Measurements from ENCODE around the gene ST6GALNAC2. TPM values are rescaled to one million over a fixed set of nuclear protein-coding genes. Genes with fewer than 3 reads are reported as not detected.

The ST6GALNAC2 gene
- total and polyA plus RNA-seq, 5 donors from 2014 or later: 0.08 to 0.39 (median 0.13) TPM; not detected in 2

DNA sequence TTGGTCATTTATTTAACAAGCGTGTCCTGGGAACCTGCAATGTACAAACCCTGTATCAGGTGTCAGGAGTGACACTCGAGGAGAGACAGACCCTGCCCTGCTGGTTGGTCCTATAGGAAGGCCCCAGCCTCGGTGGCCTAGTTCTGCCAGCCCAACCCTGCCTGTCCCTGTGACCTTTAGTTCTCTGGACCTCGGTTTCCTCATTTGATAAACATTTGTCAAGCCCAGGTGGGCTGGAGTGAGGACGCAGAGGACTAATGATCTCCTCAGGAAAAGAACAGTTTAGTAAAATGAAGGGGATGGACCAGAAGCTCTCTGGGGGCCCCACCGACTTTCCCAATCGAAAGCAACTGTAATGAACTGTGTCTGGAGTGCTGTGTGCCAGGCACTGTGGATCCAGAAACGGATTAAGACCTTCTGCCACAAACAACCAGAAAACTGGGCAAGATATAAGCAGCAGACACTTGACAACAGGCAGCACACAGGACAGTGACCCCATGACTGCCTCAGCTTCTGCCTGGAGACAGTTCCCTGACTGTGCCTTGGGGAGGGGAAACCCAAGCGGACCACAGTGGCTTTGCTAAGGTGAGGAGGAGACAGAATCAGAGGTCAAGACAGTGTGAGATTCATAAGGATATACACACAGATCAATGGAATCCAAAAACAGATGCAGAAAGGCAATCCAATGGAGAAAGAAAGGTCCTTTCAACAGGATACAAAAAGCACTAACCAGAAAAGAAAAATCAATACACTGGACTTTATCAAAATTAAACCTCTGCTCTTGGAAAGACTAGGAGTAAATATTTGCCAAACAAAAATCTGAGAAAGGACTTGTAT, 37.1 kb downstream of the ST6GALNAC2 start:
- Mint-ChIP-seq H3K4me1 (peaks cover 0 to 4% (median 0%) of the 10 kb centered on the region in 4 donors), H3K4me3 (no peak overlapping the region), H3K27me3 (peaks cover 9% of the 10 kb centered on the region), H3K27ac (no peak overlapping the region), H3K9me3 (no peaks in the 10 kb centered on the region), H3K36me3 (no peaks in the 10 kb centered on the region)
- Histone ChIP-seq H3K4me3 (ENCODE audit: low read depth, low read length) (no peak overlapping the region), H3K27me3 (ENCODE audit: control insufficient read depth, insufficient read depth, low read length) (no peaks in the 10 kb centered on the region), H3K4me1 (ENCODE audit: control insufficient read depth, insufficient read depth, low read length, poor library complexity, severe bottlenecking) (no peaks in the 10 kb centered on the region), H3K27ac (ENCODE audit: insufficient read depth, low read length, poor library complexity, severe bottlenecking) (no peak overlapping the region), H3K36me3 (ENCODE audit: control insufficient read depth, insufficient read depth, low read length) (no peaks in the 10 kb centered on the region), H3K9me3 (ENCODE audit: control insufficient read depth in 2 of 2, low read length in 2 of 2) (no peaks in the 10 kb centered on the region)
- ATAC-seq (ENCODE audit: low read depth in 2 of 2) (no peak), DNase-seq (no peak)

- Histone ChIP-seq H3K9me3 (ENCODE audit: control insufficient read depth in 2 of 2, low read length in 2 of 2) (no peaks in the 10 kb centered on the region), H3K36me3 (ENCODE audit: control insufficient read depth, insufficient read depth, low read length) (no peaks in the 10 kb centered on the region), H3K4me3 (ENCODE audit: low read depth, low read length) (no peak overlapping the region), H3K4me1 (ENCODE audit: control insufficient read depth, insufficient read depth, low read length, poor library complexity, severe bottlenecking) (no peaks in the 10 kb centered on the region), H3K27me3 (ENCODE audit: control insufficient read depth, insufficient read depth, low read length) (no peaks in the 10 kb centered on the region), H3K27ac (ENCODE audit: insufficient read depth, low read length, poor library complexity, severe bottlenecking) (no peak overlapping the region)
- Mint-ChIP-seq H3K27ac (no peak overlapping the region), H3K9me3 (no peaks in the 10 kb centered on the region), H3K36me3 (no peaks in the 10 kb centered on the region), H3K27me3 (peaks cover 13% of the 10 kb centered on the region), H3K4me3 (no peak overlapping the region), H3K4me1 (peaks cover 0 to 4% (median 0%) of the 10 kb centered on the region in 4 donors)
- DNase-seq (no peak), ATAC-seq (ENCODE audit: low read depth in 2 of 2) (no peak)
Measured at GRCh38 chr17:76547642-76548202, 37.9 kb downstream of the ST6GALNAC2 start.

GRCh38 chr17:76547183-76547641, 38.4 kb downstream of the ST6GALNAC2 start:
- H3K27me3 ChIP-seq (ENCODE audit: control insufficient read depth, insufficient read depth, low read length): no peaks in the 10 kb centered on the region
- no peaks in the 10 kb centered on the region for H3K36me3 ChIP-seq (ENCODE audit: control insufficient read depth, insufficient read depth, low read length)
- no peak overlapping the region for H3K4me3 ChIP-seq (ENCODE audit: low read depth, low read length)
- H3K27ac ChIP-seq (ENCODE audit: insufficient read depth, low read length, poor library complexity, severe bottlenecking): no peak overlapping the region
- Mint-ChIP-seq H3K27ac (no peak overlapping the region), H3K36me3 (no peaks in the 10 kb centered on the region), H3K4me3 (no peak overlapping the region), H3K9me3 (no peaks in the 10 kb centered on the region), H3K4me1 (peaks cover 0 to 4% (median 0%) of the 10 kb centered on the region in 4 donors), H3K27me3 (peaks cover 18% of the 10 kb centered on the region)
- ATAC-seq (ENCODE audit: low read depth in 2 of 2) (peak; percentile 59 to 68), DNase-seq (peak; percentile 27 to 64 (median 58))
- no peaks in the 10 kb centered on the region for H3K9me3 ChIP-seq (ENCODE audit: control insufficient read depth in 2 of 2, low read length in 2 of 2)
- no peaks in the 10 kb centered on the region for H3K4me1 ChIP-seq (ENCODE audit: control insufficient read depth, insufficient read depth, low read length, poor library complexity, severe bottlenecking)

GRCh38 chr17:76546556-76547182, 39.0 kb downstream of the ST6GALNAC2 start:
- H3K27ac ChIP-seq (ENCODE audit: insufficient read depth, low read length, poor library complexity, severe bottlenecking): no peak overlapping the region
- H3K27me3 Mint-ChIP-seq: peaks cover 24% of the 10 kb centered on the region
- no peaks in the 10 kb centered on the region for H3K4me1 ChIP-seq (ENCODE audit: control insufficient read depth, insufficient read depth, low read length, poor library complexity, severe bottlenecking)
- H3K9me3 Mint-ChIP-seq: no peaks in the 10 kb centered on the region
- no peak overlapping the region for H3K4me3 Mint-ChIP-seq
- H3K36me3 Mint-ChIP-seq: no peaks in the 10 kb centered on the region
- H3K36me3 ChIP-seq (ENCODE audit: control insufficient read depth, insufficient read depth, low read length): no peaks in the 10 kb centered on the region
- no peaks in the 10 kb centered on the region for H3K9me3 ChIP-seq (ENCODE audit: control insufficient read depth in 2 of 2, low read length in 2 of 2)
- DNase-seq: no peak
- H3K4me3 ChIP-seq (ENCODE audit: low read depth, low read length): no peak overlapping the region
- peak overlapping the region in 1 of 3 donors; percentile 20 for H3K27ac Mint-ChIP-seq
- H3K27me3 ChIP-seq (ENCODE audit: control insufficient read depth, insufficient read depth, low read length): no peaks in the 10 kb centered on the region
- peaks cover 0 to 4% (median 0%) of the 10 kb centered on the region in 4 donors for H3K4me1 Mint-ChIP-seq
- ATAC-seq (ENCODE audit: low read depth in 2 of 2): no peak

DNA sequence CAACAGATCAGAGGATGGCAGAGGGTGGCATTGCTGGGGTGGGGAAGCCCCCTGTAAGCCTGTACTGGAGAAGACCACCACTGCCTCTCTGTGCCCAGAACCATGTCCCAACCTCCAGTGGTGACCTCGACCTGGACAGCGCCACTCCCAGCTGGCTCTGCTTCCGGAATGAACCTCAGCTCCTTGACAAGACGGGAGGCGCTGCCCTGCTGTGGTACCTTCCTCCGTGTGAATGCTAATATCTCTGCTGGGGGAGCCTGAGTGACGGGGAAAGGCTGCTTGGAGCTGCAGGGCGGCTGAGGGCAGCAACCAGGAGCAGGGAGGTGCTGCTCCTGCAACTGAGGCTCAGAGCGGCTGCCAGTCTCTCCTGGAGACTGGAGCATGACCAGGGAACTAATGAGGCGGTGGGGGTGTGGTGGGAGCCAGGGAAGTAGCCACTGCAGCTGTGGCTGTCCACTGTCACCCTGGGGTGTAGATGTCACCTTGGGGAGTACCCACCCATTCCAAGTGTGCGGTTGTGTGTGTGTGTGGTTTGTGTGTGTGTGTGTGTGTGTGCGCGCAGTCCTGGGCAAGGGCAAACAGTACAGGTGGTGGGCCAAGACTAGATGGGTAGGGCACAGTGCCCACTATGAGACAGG, 39.6 kb downstream of the ST6GALNAC2 start:
- Mint-ChIP-seq H3K4me1 (peaks cover 0 to 3% (median 0%) of the 10 kb centered on the region in 4 donors), H3K9me3 (no peaks in the 10 kb centered on the region), H3K27me3 (peaks cover 30% of the 10 kb centered on the region), H3K4me3 (no peak overlapping the region), H3K36me3 (no peaks in the 10 kb centered on the region), H3K27ac (peak overlapping the region in 1 of 3 donors; percentile 69)
- no peak for DNase-seq
- Histone ChIP-seq H3K9me3 (ENCODE audit: control insufficient read depth in 2 of 2, low read length in 2 of 2) (no peaks in the 10 kb centered on the region), H3K4me1 (ENCODE audit: control insufficient read depth, insufficient read depth, low read length, poor library complexity, severe bottlenecking) (no peaks in the 10 kb centered on the region), H3K4me3 (ENCODE audit: low read depth, low read length) (no peak overlapping the region), H3K27me3 (ENCODE audit: control insufficient read depth, insufficient read depth, low read length) (no peaks in the 10 kb centered on the region), H3K36me3 (ENCODE audit: control insufficient read depth, insufficient read depth, low read length) (no peaks in the 10 kb centered on the region), H3K27ac (ENCODE audit: insufficient read depth, low read length, poor library complexity, severe bottlenecking) (no peak overlapping the region)
- ATAC-seq (ENCODE audit: low read depth in 2 of 2): no peak

- Mint-ChIP-seq H3K27me3 (peaks cover 36% of the 10 kb centered on the region), H3K4me1 (no peaks in the 10 kb centered on the region), H3K36me3 (no peaks in the 10 kb centered on the region), H3K4me3 (no peak overlapping the region), H3K9me3 (no peaks in the 10 kb centered on the region), H3K27ac (peak overlapping the region in 1 of 3 donors; percentile 38)
- DNase-seq (no peak), ATAC-seq (ENCODE audit: low read depth in 2 of 2) (no peak)
- no peak overlapping the region for H3K27ac ChIP-seq (ENCODE audit: insufficient read depth, low read length, poor library complexity, severe bottlenecking)
- no peaks in the 10 kb centered on the region for H3K4me1 ChIP-seq (ENCODE audit: control insufficient read depth, insufficient read depth, low read length, poor library complexity, severe bottlenecking)
- no peak overlapping the region for H3K4me3 ChIP-seq (ENCODE audit: low read depth, low read length)
- no peaks in the 10 kb centered on the region for H3K27me3 ChIP-seq (ENCODE audit: control insufficient read depth, insufficient read depth, low read length)
- H3K36me3 ChIP-seq (ENCODE audit: control insufficient read depth, insufficient read depth, low read length): no peaks in the 10 kb centered on the region
- no peaks in the 10 kb centered on the region for H3K9me3 ChIP-seq (ENCODE audit: control insufficient read depth in 2 of 2, low read length in 2 of 2)
Measured at GRCh38 chr17:76544546-76545365, 40.9 kb downstream of the ST6GALNAC2 start.
